Superior temporal gyrus (tissue), 1 donor: ENCODE measurements around the gene RARRES1.
A peak's percentile ranks its signal among the peaks of the same experiment; 100 is the strongest.

Source experiments
- DNase-seq: peaks from one replicate; pipeline ENCODE4 v3.0.0-alpha.2; 2016; ENCODE audit errors: extremely low spot score

Gene RARRES1

DNA sequence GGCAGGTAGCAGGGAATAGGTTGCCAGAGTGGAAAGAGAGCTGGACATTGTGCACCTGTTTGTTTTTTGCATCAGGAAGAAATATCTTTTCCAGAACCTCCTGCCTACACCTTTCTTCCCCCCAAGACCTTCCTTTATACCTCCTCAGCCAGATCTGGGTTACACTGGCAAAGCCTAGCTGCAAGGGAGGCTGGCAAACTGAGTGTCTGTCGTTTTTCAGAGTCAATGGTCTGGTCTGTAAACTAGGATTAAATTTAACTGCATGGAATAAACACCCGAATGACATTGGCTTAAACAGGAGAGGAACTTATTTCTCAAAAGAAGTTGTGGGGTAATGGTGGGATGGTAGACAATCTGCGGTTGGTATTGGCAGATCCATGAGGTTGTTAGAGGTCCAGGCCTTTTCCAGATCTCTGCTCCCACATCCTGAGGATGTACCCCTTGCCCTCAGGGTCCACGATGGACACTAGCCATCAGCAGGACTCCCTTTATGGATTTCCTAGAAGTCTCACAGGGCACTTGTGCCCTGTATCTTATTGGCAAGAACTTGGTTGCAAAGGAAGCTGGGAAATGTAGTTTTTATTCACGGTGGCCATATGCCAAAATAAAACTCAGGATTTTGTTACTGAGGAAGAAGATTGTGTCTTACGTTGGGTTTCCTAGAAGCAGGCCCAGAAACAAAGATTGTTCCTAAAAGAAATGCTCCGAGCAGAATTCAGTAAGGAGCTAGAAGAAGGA, 3.2 kb upstream of the RARRES1 start:
- no peak for DNase-seq

DNA sequence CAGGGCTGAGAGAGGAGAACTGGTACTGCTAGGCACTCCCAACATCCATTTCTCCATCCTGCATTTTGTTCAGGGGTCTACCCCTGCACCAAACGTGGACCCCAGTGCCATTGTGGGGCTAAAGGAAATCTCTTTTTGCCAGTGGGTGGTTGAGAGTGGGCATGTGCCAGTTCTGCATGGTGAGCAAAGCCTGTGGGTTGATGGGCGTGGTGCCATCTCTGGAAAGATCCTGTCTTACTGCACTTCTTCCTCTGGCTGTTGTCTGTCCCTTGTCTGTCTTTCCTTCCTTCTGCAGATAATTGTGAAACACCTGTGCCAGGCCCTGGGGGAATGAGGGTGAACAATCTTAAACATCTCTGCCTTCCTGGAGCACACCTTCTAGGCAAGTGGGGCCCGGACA, 1.4 kb upstream of the RARRES1 start:
- DNase-seq = no peak

DNA sequence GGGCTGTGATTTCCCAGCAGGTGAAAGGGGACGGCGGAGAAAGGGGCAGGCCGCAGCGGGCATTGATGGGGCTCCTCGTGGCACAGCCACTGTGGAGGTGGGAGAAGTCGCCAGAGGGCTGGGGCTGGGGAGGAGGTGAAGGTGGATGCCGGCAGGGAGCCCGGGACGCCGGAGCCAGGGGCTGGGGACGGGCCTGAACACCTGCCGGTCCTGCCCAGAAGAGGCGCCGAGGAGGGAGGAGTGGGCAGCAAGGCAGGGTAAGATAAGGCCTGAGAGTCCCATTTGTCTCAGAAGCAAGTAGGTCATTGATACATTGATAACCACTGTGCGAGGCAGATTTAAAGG, 571 bp upstream of the RARRES1 start:
- DNase-seq = no peak

DNA sequence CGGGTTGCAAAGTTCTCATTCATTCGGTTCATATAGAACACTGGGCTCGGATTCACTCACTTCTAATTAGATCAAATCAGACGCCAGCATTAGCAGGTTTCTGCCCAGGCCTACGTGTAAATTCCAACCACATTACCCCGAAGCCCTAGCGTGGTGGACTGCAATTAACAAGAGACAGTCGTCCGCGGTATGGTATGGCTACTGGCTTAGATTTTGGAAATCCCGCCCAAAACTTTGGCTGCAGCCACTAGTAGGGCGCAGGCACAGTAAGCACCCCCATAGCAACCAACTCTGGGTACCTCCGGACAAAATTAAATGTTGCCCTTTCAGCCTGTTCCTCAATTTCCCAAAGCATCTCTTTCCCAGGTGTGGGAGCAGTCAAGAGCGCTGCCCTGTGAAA, 771 bp downstream of the RARRES1 start:
- DNase-seq = no peak

DNA sequence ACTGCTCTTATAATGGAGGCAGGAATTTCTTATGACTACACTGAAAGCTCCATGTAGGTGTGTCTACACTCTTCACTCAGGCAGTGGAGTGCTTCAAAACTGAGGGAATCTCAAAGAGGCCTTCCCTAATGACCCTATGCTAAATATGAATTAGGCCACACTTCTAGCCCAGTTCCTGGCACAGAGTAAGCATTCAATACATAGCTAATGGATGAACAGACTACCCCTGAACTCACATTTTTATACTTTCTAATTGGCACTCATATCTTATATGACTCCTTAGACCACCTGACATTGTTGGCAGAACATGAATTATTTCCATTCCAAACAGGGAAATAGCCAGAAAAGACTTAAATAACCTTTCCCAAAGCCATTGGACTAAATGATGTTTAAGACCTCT, 3.4 kb downstream of the RARRES1 start:
- DNase-seq = no peak

DNA sequence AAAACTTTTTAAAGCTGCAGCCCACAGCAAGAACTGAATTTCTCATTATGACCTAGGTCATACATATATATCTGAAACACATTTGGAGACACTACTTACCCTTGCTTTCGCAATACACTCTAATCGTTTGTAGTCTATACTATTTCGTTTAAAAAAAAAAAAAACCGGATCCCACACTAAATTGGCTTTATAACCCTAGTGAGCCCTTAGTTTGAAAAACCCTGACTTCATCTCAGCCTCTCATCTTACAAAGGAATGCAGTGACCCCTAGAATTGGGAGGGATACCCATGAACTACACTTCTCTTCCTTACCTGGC, 4.2 kb downstream of the RARRES1 start:
- no peak for DNase-seq

DNA sequence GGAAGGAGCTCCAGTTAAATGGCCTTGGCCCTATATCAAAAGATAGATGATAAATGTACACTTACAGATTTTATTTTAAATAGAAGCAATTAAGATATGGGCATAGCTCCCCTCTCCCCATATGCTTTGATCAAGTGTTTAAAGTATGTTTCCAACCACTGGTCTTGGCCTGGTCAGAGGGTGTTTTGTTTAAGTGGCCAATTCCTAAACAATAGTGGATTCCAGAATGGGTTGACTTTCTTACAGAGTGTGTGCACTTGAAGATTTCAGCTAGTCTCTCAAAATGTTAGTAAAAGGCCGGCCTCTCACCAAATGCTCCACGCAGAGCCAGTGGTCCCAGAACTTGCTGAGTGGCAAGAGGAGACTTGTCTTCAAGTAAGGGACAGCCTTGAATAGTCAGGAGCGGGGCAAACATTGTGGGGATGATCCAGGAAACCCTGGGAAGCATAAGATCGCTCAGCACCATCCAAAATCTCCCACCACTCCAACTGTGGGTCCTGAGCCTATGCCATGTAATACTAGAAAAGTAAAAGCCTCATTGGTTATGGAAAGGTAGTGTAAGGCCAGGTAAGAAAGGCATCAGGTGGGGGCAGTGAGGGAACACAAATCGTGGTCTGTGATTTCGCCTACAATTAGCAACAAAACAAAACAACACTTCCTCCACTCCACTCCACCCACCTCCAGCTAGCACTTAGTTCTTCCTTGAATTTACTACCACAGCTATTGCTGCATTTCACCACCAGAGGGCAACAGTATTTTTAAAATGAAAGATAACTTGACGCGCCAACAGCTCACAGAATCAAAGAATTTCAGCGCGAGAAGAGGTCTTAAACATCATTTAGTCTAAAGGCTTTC, 4.8 kb downstream of the RARRES1 start:
- peak; percentile 93 for DNase-seq

DNA sequence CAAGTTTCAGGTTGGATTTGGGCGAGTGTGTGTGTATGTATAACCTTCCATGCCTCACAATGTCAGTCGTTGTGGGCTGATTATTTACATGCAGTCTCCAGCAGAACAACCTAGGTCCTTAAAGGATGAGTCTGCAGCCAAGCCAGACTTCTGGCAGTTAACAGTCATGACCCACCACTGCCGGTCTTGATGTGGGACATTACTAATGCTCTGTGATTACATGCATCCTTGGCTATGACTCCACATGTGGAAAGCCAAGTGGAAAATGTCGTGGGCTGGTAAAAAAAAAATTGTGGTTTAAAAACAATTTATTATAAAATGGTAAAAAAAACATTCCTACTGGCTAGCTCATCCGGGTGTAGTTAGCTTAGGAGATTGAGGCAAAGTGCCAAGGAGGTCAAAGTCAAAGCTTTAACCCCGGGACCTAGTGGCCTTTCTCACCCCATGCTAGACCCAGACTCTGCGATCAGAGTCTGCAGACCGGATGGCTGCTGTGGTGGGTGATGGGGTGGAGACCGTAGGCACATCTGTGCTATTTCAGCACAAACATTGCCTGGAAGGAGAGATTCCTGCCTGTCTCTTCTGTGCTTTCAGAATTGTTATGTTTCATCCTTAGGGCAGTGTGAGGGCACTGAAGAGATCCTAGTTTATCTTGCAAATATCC, 6.8 kb downstream of the RARRES1 start:
- no peak for DNase-seq

DNA sequence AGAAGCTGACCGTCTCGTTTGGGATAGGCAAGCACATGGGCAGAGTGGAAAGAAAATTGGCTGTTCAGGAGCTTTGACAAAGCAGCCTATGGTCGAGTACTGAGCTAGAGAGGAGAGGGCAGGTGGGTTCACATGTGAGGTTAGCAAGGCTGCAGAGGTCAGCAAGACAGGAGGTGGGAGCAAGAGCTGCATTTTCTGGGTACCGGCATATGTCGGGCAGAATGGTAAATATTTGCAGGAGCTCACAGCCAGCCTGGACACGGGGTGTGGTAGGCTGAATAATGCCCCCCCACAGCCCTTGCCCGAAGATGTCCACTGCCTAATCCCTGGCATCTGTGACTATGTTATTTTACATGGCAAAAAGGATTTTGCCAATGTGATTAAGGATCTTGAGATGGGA, 8.3 kb downstream of the RARRES1 start:
- DNase-seq = no peak

DNA sequence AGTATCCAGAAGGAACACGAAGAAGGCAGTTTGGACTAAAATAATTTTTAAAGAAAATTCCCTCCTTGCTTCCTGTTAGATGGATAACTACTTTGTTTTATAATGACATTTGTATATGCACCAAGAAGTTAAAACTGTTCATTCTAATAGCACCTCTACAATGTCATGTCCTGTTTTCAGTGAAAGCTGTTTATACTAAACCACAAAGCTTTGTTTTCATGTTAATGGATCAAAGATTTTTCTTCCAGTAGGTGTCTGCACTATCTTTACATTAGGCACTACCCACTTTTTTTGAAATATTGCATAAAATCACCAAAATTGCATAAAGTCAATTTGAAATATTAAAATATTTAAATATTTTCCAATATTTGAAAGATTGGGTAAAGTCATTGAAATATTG, 10.1 kb downstream of the RARRES1 start:
- DNase-seq = no peak

DNA sequence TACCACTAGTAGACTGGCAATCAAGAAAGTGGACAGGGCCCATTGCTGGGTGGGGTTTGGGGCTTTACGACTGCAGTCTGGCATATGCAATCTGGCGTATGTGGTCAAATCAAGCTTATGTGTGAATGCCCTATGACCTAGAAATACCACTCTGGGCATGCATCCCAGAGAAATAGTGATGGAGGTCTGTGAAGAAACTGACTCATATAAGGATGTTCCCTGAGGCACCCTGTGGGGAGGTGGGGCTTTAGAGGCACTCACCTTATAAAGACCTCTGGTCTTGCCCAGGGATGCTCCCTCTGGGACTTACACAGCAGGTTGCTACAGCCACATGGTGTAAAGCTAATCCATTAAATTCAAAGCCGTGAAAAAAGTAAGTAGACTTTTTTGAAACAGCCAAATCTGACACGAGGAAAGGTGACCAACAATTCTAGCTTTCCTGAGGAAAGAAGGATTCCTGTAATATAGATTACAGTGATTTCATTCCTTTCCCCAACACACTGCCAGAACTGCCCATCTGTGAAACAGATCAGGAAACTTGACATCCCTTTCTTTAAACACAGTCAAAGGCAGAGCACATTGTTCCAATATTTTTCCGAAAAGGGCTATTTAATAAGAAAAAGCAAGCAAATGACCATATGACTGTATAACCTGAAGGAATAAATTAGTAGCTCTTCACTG, 13.6 kb downstream of the RARRES1 start:
- DNase-seq = no peak

DNA sequence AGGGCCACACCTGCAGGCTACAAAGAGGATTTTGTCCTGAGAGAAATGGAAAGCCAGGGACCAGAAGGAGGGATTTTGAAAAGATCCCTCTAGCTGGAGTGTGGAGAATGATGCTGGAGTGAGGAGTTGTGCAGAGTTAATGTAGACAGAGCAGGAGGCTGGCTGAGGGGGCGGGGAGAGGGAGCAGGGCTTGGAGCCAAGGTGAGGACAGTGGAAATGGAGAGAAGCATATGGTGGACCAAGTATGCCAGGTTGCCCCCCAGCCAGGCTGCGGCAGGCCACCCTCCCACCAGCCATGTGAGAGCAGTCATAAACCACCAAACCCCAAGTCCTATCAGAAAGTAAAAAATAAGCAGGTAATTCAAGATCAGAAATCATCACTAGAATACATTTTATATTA, 14.7 kb downstream of the RARRES1 start:
- no peak for DNase-seq

DNA sequence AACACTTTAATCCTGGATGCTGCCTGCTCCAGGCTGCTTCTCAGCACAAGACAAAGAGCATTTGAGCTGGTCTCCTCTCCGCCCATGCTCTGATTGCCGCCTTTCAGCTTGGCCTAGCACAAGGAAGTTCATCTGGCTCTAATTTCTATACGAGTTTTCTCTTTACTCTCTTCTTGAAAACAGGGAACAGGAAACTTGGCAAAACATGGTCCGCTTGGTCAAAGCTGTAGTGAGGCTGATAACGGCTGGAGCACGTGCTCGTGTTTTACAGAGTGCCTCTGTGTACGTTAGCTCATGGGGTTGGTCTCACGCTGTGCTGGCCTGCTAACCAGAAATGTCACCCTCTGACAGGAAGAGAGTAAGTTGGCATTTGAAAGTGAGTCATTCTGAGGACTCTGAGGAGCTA, 19.2 kb downstream of the RARRES1 start:
- peak; percentile 47 for DNase-seq

DNA sequence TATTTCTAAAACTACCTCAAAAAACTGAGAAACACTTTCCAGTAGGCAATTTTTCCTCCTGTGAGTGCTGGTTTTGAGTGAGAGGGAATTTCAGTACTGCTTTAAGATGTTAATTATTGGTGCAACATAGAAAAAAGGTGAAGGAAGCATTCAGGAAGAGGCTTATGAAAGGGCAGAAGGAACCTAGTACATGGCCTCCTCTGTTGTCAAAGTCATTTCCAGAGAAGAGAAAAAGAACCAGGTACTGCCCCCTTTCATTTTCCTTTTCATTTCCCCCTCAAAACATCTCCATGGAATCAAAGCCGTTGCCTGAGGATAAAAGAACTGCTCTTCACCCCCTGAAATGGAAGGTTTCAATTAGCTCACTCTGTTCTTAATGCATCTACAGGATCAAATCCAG, 19.8 kb downstream of the RARRES1 start:
- DNase-seq = no peak

DNA sequence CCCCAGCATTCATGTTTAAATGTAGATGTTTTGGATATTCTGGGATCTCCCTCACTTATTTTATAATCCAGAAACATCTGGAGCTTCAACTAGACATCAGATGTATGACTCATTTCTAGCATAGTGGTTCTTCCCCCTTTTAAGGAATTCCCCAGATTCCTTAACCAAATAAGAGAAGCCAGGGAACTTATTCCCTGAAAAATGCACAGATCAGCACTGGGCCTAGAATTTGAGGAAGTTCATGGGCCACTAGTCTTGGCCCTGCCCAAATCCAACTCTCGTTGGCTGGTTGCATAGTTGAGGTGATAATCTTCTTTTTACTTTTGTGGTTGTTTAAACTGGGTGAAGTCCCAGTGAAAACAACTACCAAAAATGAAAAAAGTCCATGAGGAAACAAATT, 20.4 kb downstream of the RARRES1 start:
- no peak for DNase-seq

DNA sequence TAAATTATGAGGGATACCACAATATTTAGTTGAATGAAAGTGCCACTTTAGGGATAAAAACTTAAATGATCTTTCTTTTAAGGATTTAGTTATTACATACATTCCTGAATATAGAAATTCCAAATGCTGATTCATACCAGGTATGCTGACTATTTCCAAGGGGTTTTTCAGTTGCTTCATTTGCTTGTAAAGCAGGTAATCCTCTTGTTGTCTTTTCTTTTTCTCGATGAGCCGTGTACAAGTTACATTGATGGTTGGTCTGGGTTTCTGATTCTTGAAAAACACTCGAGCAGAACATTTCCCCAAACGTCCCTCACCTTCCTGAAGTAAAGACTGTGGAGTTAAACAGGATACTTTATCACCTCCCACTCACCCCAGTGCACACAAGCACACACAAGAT, 21.7 kb downstream of the RARRES1 start:
- DNase-seq = no peak

DNA sequence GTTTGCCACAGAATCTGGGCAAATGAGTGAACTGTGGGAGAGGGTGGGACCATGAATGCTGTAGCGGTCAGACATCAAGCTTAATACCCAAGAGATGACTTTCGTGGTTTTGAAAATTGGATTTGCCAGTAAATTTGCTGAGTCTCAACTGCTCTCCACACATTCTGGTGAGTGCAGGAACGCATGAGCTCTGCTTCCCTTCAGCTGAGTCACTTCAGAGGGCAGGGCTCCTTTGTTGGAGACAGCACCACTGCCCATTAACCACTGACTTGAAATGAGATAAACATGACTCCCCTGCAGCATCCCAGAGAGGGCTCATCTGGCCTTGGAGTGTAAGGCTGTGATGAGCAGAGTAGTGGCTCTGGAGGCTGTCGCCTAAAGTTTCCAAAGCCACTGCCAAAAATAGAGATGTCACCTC, 22.6 kb downstream of the RARRES1 start:
- DNase-seq = no peak

DNA sequence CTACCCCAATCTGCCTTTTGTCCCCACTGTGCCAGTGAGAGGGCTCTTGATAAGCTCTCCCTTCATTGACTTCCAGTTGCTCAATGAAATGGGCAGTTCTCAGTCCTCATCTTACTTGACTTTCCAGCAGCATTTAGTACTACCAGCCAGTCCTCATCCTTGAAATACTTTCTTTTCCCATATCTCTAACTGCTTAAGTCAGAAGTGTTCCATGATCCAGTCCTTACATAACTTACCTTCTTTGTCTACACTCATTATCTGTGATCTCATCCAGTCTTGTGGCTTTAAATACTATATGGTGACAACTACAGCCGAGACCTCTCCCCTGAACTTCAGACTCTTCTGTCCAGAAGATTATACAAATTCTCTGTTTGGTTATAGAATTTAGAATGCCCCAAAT, 28.7 kb downstream of the RARRES1 start:
- DNase-seq = no peak

DNA sequence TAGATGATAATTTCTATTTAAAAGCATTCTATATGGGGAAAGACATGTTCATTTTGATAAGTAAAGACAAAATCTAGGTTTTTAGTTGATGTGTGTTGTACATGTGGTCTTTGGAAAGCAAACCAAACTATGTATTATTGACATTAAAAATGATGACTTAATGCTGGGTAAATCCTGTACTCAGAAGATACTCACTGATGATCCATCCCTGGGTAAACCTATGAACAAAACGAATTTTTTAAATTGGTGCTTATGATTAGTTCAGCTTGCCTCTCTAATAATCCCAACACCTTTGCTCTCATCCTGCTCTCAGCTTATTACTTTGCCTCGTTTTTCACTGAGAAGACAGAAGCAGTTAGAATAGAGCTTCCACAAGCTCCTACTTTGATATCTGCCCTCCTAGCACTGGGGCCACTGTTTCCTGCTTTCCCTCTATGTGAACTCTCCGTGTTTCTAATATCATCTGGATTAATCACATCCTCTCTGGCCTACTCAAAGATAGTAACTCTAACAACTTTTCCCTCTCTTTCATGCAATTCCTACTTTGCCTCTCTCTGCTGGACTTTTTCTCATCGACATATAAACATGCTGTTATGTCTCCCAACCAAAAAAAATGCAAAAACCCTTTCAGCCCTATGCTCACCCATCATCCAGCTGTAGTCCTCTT, 29.3 kb downstream of the RARRES1 start:
- DNase-seq = no peak

DNA sequence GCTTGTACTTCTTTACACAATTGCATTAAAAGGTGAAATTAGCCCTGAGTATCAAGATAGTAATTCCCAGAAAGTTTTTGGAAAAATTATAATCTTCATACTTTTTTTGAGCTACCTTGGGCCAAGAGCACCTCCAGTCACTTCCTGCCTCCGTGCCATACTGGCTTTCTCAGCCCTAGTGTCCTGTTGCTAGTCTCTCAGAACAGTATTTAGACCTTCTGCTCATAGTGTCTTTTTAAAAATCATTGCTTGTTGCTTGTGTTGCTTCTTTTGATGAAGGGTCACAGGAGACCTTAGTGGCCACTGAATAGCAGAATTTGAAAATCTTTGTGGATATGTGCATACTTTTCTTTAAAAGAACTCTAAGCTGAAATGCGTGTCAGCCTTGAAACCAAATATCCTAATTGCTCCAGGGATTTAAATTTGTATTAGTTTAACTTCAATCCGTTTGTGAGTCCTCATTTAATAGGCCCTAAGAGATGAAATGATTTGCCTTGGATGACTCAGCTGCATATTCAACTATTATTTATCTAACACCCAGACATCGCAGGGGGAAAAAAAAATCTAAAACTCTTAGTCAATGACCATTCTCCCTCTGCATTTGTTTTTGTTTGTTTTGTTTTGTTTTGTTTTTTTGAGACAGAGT, 30.7 kb downstream of the RARRES1 start:
- DNase-seq = no peak

DNA sequence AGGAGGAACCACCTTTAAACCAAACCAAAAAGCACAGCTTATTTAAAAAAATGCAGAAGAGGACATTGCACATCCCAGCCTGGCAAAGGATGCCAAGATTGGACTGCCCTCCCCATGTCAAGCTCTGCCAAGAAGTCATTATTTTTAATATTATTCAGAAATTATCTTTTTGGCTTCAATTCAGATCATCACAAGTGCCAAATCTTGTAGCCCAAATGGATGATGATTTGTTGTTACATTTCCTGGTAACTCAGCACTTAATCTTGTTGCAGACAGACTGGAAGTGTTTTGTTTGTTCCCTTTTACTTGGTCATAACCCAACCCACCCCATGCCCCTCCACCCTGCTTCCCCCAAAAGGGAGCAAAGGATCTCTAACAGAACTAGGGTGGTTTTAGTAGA, 31.7 kb downstream of the RARRES1 start:
- no peak for DNase-seq
